Measurements from ENCODE around the gene YY2.
A peak's percentile ranks its signal among the peaks of the same experiment; 100 is the strongest.
"Not testable (repeated sequence)": the region's sequence is repeated elsewhere in the genome, so short reads cannot be mapped to it uniquely, and the experiment has no call there.

YY2 gene

GRCh38 chrX:21855937-21856415 is at the start of gene YY2:
Gene YY2, plus strand, starts transcription at chrX:21855987. Its CDS starts 498 bp downstream, at chrX:21856485.
- no peak for DNase-seq (ENCODE audit: low spot score)

GRCh38 chrX:21806691-21807090 is 49.1 kb upstream of the YY2 start:
- no peak for DNase-seq (ENCODE audit: low spot score)

GRCh38 chrX:21811832-21812231 is 44.0 kb upstream of the YY2 start:
- no peak for DNase-seq (ENCODE audit: low spot score)

GRCh38 chrX:21812628-21813027 is 43.2 kb upstream of the YY2 start:
- DNase-seq (ENCODE audit: low spot score): no peak

DNA sequence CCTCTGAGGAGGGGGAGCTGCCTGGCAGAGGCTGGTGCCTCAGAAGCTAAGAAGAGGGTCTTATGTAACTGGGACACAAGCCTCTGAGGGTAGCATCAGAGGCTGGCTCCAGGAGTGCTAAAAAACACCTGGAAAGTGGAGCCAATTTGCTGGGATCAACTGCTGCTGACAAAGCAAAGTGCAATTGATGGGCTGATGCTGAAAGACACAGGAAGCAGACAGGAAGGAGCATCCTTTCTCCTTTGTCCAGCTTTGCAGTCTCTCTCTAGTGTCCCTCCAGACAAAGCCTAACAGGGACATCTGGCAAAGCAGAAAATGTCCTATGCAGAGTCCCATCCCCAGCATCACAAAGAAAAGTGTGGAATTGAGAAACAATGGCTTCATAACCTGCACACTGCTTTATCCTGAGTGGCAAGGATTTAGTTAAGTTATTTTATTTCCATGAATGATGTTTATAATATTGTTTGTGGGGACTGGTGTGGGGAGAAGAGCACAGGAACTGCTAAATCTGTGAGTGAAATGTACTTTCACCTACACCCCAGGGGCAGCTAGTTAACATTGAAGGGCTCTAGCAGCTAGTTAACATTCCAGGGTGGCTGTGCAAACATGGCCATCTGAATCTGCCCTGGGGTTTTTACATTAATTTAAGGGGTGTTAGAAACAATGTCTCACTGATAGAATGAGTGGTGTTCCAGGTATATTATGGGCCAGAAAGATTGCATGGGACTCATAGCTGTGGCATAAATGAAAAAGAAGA is 42.0 kb upstream of the YY2 start:
- no peak for DNase-seq (ENCODE audit: low spot score)

GRCh38 chrX:21816136-21816535 is 39.7 kb upstream of the YY2 start:
- DNase-seq (ENCODE audit: low spot score): no peak

GRCh38 chrX:21820170-21820569 is 35.6 kb upstream of the YY2 start:
- not testable (repeated sequence) for DNase-seq (ENCODE audit: low spot score)

- DNase-seq (ENCODE audit: low spot score): no peak
Measured at GRCh38 chrX:21821875-21822274, 33.9 kb upstream of the YY2 start.

- no peak for DNase-seq (ENCODE audit: low spot score)
Measured at GRCh38 chrX:21831496-21831895, 24.3 kb upstream of the YY2 start.

DNA sequence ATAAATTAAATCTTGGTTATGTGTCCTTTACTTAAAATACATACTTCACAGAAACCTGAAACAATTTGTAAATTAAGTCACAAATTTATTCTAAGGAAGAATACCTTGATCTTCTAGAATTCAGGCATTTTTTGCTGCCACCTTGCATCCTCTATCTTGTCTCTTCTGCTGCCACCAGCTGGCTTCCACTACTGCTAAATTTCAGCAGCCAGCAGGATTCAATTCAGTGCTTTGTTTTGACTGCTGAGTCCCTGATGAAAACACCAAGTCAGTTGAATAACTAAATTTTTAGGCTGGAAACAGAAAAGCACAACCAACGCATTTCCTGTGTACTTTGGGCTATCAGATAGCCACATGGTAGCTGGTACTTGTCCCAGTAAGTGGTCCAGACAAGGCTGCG is 18.7 kb upstream of the YY2 start:
- no peak for DNase-seq (ENCODE audit: low spot score)

DNA sequence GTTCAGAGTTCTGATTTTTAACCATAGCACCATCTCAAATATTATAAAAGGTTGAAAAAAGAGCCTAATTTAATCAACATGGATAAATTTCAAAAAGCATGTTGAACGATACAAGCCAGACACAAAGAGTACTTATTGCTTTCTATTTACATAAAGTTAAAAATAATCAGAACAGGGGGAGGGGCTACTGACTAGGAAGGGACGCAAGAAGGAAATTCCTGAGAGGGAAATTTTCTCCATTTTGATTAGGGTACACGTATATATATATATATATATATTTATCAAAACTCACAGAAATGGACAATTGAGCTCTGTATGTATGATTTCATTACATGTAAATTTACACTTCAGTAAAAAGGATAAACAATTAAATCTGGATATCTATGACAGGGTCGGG is 16.9 kb upstream of the YY2 start:
- DNase-seq (ENCODE audit: low spot score): no peak

DNA sequence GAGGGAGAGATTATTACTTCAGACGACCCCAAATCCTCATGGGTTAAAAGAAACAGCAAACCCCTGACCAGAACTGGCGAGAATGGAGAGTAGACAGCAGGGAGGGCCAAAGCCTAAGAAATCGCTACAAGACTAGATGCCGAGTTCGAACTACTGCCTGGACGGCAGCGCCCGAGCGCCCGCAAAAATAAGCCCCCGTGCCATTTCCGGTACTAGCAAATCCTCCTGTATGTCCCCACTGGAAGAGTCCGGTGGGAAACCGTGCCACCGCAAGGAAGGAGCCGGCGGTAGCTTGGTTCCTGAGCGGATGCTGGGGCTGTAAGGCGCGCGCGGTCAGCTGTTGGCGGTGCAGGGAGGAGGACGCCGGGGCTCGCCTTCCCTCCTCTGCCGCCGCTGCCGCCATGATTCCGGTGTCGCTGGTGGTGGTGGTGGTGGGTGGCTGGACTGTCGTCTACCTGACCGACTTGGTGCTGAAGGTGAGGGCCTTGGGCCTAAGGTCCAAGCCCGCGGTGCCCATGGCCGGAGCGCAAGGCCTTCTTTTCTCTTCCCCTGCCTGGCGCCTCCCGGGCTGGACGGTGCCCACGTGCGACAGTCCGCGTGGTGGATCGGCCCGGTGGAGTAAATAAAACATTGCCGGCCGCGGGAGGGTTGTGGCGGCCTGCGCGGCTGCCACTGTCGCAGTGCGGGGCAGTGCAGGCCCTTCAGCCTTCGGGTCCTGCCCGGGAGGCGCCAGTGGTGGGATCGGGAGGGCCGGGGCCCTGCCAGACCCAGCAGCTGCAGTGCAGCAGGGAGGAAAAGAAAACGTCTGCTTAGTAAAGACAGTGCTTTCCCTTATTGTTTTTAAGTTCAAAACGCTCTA is 16.2 kb upstream of the YY2 start, which contains the start of gene MBTPS2:
Gene MBTPS2, plus strand, starts transcription at position 284 of the 859 bp plus-strand sequence. Its CDS starts 118 bp downstream, at position 402.
- peak; percentile 76 for DNase-seq (ENCODE audit: low spot score)

- DNase-seq (ENCODE audit: low spot score): no peak
Measured at GRCh38 chrX:21840193-21840545, 15.6 kb upstream of the YY2 start.

- no peak for DNase-seq (ENCODE audit: low spot score)
Measured at GRCh38 chrX:21843179-21843578, 12.6 kb upstream of the YY2 start.

- DNase-seq (ENCODE audit: low spot score): no peak
Measured at GRCh38 chrX:21845096-21845495, 10.7 kb upstream of the YY2 start.

- DNase-seq (ENCODE audit: low spot score): no peak
Measured at GRCh38 chrX:21847342-21847741, 8.4 kb upstream of the YY2 start.

- no peak for DNase-seq (ENCODE audit: low spot score)
Measured at GRCh38 chrX:21853578-21853977, 2.2 kb upstream of the YY2 start.

GRCh38 chrX:21856504-21856903 is 717 bp downstream of the YY2 start:
- no peak for DNase-seq (ENCODE audit: low spot score)

DNA sequence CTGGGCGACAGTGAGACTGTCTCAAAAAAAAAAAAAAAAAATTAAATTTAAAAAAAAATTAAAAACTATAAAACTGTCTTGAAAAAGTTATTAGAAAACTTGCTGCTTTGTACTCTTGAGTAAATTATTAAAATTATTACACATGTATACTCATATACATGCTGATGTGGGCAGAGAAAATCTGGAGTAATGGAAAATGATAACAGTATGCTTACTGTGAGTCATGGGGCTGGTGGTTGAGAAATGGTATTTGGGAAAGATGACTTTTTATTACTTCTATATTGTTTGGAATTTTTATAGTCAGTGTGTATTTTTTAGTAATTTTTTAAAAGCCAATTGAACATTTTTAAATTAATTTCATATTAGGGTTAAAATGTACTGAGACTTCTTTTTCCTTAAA is 7.5 kb downstream of the YY2 start:
- DNase-seq (ENCODE audit: low spot score): no peak

GRCh38 chrX:21865436-21865835 is 9.6 kb downstream of the YY2 start:
- DNase-seq (ENCODE audit: low spot score): no peak

- DNase-seq (ENCODE audit: low spot score): peak; percentile 7
Measured at GRCh38 chrX:21870494-21870893, 14.7 kb downstream of the YY2 start.

GRCh38 chrX:21873063-21873775 is 17.4 kb downstream of the YY2 start:
- no peak for DNase-seq (ENCODE audit: low spot score)

Data from AG20443 (cell line).